Measurements from ENCODE around the gene FAM43A. TPM values are rescaled to one million over a fixed set of nuclear protein-coding genes. Genes with fewer than 3 reads are reported as not detected.
A peak's percentile ranks its signal among the peaks of the same experiment; 100 is the strongest.

Gene FAM43A
- total and polyA plus RNA-seq, 9 of the 15 experiments (the other 6 are each of a cell fraction or from before 2014, with no cell fraction given): 0.03 to 1.2 (median 0.21) TPM

DNA sequence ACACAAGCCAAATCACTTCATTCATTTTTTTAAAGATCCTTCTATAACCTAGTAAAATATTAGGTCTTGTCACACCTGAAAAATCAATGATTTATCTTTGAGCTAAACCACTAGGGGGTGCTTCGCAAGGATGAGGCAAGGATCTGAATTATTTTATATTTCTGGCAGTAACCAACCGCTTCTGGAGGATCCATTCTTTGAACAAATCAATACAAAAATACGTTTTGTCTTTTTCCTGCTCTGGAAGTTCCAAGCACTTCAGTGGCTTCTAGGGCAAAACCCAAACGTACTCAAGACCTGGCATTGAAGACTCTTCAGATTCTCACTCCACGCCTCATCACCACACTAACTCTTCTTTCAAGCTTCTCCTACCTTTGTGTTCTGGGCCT, 14.2 kb upstream of the FAM43A start (continued):
- TF ChIP-seq, protein P1, sequence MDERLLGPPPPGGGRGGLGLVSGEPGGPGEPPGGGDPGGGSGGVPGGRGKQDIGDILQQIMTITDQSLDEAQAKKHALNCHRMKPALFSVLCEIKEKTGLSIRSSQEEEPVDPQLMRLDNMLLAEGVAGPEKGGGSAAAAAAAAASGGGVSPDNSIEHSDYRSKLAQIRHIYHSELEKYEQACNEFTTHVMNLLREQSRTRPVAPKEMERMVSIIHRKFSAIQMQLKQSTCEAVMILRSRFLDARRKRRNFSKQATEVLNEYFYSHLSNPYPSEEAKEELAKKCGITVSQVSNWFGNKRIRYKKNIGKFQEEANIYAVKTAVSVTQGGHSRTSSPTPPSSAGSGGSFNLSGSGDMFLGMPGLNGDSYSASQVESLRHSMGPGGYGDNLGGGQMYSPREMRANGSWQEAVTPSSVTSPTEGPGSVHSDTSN (CRISPR knock-in tag; IDR thresholded peaks at IDR 0.05; ENCODE audit: low read depth): no peak
- TF ChIP-seq, protein P1 (tag; conservative IDR thresholded peaks at IDR 0.05; ENCODE audit: low read depth): peak; percentile 72; the same call in 1 of the 2 replicates
- peak; percentile 38 to 53 for TF ChIP-seq RAD21 (CRISPR knock-in tag; conservative IDR thresholded peaks at IDR 0.05 in 1 of 2, IDR thresholded peaks at IDR 0.05 in 1 of 2)
- TF ChIP-seq, protein P2, sequence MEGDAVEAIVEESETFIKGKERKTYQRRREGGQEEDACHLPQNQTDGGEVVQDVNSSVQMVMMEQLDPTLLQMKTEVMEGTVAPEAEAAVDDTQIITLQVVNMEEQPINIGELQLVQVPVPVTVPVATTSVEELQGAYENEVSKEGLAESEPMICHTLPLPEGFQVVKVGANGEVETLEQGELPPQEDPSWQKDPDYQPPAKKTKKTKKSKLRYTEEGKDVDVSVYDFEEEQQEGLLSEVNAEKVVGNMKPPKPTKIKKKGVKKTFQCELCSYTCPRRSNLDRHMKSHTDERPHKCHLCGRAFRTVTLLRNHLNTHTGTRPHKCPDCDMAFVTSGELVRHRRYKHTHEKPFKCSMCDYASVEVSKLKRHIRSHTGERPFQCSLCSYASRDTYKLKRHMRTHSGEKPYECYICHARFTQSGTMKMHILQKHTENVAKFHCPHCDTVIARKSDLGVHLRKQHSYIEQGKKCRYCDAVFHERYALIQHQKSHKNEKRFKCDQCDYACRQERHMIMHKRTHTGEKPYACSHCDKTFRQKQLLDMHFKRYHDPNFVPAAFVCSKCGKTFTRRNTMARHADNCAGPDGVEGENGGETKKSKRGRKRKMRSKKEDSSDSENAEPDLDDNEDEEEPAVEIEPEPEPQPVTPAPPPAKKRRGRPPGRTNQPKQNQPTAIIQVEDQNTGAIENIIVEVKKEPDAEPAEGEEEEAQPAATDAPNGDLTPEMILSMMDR (IDR thresholded peaks at IDR 0.05 in 2 of 3, conservative IDR thresholded peaks at IDR 0.05 in 1 of 3; ENCODE audit: insufficient read depth in 2 of 3, low read depth in 1 of 3, low read length in 3 of 3): peak; percentile 49 to 63 (median 60); a peak in 5 of 6 replicates
- TF ChIP-seq, protein P3, sequence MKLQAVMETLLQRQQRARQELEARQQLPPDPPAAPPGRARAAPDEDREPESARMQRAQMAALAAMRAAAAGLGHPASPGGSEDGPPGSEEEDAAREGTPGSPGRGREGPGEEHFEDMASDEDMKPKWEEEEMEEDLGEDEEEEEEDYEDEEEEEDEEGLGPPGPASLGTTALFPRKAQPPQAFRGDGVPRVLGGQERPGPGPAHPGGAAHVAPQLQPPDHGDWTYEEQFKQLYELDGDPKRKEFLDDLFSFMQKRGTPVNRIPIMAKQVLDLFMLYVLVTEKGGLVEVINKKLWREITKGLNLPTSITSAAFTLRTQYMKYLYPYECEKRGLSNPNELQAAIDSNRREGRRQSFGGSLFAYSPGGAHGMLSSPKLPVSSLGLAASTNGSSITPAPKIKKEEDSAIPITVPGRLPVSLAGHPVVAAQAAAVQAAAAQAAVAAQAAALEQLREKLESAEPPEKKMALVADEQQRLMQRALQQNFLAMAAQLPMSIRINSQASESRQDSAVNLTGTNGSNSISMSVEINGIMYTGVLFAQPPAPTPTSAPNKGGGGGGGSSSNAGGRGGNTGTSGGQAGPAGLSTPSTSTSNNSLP (IDR thresholded peaks at IDR 0.05; ENCODE audit: borderline replicate concordance, low read depth, low read length): peak; percentile 87
- no peak for TF ChIP-seq MEF2D (tag; conservative IDR thresholded peaks at IDR 0.05; ENCODE audit: low read depth)
- TF ChIP-seq MYC (IDR thresholded peaks at IDR 0.05; ENCODE audit: low read depth, low read length): 0 out of 2 replicates have a peak, but pooled peaks have one; percentile 1
- no peak for TF ChIP-seq MYC (CRISPR knock-in tag; IDR thresholded peaks at IDR 0.05; ENCODE audit: borderline replicate concordance, low read depth)

All from K562 (cell line).